Superior temporal gyrus (tissue), 1 donor: ENCODE data around the gene CEP20.

Source experiments
- DNase-seq: peaks from one replicate; pipeline ENCODE4 v3.0.0-alpha.2; 2016; ENCODE audit errors: extremely low spot score

CEP20 gene

DNA sequence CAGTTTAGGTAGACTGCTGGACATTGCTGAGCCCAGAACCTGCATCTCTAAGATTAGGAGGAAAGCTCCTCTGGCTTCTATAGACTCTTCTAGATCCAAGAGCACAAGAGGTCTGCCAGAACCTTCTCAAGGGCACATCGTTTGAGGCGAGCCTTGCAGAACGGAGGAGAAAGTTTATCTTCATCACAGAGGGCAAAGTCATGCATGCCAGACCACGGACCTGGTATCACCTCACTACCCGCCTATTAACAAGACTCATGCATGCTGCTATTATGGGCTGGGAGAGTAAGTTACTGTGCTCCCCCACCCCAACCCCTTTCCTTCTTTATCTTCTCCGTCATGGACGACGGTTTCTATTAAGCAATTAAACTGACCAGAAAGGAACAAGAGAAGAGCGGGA, 54.9 kb downstream of the CEP20 start:
- no peak for DNase-seq

DNA sequence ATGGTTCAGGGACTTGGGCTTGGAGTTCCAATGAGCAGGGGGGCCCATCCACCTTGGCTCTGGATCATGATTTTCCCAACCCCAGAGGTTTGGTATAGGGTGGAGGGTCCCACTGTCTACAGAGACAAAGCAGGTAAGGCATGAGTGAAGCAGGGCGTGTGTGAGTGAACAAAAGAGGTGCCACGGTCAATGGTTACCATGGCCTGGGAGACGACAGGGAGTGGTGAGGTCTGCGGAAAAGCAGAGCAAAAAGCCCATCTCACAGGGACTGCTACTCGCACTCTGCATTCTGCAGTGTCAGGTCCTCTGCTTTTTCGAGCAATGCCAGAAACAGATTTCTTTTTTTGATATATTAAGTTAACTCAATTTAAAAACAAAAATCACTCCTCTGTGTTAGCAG, 56.2 kb downstream of the CEP20 start:
- DNase-seq = no peak

DNA sequence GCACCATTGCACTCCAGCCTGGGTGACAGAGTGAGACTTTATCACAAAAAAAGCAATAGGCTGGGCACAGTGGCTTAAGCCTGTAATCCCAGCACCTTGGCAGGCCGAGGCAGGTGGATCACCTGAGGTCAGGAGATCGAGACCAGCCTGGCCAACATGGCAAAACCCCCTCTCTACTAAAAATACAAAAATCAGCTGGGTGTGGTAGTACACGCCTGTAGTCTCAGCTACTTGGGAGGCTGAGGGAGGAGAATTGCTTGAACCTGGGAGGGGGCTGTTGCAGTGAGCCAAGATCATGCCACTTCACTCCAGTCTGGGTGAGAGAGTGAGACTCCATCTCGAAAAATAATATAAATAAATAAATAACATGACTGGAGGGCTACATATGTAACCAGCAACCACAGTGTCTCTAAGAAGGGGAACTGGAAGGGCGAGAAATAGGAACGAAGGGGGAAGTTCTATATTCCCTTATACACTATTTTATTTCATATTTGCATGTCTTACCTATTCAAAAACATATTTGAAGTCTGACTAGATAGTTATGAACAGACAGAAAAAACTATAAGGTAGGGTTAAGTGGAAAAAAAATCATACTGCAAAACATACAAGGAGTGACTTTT, 57.5 kb downstream of the CEP20 start:
- no peak for DNase-seq

DNA sequence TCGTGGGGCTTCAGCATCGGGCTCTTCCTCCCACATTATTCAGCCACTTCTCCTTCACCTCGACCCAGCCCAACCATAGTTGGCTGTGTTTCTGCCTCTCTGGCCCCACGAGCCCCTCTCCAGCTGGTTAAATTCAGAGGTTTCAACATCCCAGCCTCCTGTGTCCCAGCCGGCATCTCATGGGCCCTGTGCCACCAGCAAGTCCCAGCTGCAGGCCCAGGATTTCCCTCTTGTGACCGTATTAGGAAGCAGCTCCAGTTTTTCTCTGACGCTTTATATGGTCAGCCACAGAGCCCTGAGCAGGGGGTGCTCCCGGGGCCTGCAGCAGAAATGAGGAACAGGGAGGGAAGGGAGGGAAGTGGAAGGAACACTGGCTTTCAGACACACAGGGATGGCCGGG, 58.9 kb downstream of the CEP20 start:
- no peak for DNase-seq

DNA sequence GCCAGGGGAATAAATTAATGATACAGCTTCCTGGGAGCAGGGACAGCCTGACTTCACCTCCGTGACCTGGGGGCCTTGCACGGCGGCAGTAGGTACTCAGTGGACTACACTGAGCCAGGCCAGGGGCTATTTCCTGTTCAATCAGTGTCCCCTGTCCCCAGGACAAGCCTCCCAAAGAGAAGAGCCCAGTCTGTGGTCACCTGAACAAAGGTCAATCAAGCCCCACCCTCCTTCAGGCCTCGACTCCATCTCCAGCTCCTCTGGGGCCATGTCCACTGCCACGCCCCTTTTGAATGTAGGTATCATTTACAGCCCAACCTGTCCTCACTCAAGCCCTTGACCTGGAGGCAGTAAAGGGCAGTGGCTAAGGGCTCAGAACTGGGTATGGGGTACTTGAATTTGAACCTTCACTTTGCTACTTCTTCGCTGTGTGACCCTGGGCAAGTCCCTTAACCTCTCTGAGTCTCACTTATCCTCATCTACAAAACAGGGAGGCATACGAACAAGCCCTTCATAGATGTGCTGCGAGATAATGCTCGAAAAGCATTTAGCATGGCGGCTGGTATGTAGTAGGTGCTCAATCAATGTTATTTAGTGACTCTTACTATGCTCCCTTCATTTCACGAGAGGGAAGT, 60.6 kb downstream of the CEP20 start:
- no peak for DNase-seq

DNA sequence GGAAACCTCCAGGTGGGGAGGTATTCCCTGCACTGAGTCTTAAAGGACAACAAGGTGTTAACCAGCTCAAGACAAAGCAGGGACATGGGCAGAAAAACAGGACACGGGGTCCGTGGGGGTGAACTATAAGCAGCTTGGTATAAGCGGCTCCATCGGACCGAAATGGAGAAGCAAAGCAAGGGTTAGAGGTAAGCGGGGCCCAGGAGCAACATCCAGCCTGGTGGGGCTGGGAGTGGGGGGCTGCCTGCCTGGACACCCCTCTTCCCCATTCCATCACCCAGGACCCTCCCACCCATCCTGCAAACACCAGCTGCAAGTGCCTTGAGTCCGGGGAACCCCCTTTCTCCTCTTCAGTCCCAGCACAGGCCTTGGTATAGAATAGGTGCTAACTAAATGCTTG, 61.1 kb downstream of the CEP20 start:
- DNase-seq = no peak

DNA sequence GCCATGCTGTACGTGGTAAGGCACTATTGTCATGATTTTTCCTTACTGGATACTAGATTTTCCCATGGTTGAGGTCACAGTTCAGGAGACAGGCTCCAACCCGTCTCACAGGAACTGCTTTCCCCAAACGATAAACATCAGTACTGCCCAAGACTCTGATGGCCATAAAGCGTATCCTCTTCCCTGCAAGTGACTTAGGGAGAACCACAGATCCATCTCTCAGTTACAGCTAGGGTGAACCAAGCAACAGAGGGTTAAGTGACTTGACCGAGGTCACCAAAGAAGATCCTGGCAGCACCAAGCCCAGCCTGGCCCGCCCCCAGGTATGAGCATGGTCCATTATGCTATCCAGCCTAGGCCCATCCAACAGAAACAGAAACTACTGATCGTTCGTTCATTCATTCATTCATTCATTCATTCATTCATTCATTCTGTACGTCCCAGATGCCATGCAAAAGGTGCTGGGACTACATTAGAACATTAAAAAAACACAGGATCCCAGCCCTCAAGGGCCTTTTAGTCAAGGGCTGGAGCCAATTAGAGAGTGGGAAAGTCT, 62.6 kb downstream of the CEP20 start:
- DNase-seq = no peak

DNA sequence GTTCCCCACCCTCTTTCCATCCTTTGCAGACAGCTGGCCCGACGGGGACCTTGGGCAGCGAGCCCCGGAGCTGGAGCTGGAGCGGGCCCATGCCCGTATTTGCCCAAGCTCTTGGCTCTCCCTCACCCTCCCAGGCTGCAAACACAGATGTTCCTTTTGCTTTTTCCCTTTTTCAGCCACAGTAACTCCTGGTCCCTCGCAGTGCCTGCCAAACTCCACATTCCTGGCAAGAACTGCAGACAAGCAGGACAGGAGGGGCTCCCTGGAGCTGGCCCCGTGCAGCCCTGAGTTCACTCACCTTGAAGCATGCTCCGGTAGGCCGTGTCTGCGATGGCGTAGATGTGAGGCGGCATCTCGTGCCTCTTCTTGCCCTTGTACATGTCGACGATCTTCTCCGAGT, 65.4 kb downstream of the CEP20 start:
- no peak for DNase-seq

DNA sequence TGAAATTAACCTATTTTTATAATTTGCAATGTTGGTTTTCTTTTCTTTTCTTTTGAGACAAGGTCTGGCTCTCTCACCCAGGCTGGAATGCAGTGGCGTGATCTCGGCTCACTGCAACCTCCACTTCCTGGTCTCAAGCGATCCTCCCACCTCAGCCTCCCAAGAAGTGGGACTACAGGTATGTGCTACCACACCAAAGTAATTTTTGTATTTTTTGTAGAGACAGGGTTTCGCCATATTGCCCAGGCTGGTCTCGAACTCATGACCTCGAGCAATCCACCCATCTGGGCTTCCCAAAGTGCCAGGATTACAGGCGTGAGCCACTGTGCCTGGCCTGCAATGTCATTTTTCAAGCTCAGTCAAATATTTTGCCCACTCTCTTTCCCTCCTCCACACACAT, 67.6 kb downstream of the CEP20 start:
- DNase-seq = no peak

DNA sequence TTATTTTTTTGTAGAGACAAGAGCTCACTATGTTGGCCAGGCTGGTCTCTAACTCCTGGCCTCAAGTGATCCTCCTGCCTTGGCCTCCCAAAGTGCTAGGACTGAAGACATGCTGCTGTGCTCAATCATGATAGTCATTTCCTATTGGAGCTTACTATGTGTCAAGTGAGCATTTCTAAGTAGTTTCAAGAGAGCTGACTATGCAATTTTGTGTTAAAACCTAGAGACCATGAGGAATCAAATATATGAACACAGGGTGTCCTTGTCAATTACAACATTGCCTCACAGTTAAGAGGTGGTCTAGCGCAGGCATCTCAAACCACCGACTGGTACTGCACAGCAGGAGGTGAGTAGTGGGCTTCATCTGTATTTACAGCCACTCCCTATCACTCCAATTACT, 69.4 kb downstream of the CEP20 start:
- DNase-seq = no peak

DNA sequence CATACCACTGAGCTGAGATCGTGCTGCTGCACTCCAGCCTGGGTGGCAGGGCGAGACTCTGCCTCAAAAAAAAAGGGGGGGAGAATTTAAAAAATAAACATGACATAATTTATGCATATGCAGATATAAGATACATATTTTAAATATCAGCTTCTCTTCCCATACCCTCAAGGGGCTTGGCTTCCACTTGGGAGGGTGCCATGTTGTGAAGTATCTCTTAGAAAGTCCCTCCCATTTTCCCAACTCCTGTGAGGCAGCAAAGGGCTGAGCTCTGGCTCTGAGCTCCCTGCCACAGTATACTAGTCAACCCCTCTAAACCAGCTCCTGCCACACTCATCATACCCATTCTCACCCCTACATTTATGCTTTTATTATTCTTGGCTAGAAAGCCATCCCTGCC, 71.0 kb downstream of the CEP20 start:
- DNase-seq = no peak

DNA sequence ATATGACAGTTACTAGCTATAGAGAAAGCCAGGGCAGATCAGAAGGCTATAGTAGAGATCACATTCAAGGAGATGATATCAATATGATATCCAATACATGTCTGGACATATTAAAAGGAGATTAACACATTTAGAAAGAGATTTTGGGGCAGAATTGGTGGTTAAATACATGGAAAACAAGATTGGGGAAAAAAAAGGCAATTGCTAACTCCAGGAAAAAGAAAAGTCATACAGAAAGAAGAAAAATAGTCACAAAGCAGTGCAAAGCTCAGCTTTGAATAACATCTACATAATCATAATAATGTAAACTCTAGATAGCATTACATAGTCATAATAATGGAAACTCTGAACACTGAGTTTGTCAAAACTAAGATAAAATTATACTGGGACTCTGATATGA, 72.2 kb downstream of the CEP20 start:
- DNase-seq = no peak
